ENCODE measurements around the gene ST3GAL5.

DNA sequence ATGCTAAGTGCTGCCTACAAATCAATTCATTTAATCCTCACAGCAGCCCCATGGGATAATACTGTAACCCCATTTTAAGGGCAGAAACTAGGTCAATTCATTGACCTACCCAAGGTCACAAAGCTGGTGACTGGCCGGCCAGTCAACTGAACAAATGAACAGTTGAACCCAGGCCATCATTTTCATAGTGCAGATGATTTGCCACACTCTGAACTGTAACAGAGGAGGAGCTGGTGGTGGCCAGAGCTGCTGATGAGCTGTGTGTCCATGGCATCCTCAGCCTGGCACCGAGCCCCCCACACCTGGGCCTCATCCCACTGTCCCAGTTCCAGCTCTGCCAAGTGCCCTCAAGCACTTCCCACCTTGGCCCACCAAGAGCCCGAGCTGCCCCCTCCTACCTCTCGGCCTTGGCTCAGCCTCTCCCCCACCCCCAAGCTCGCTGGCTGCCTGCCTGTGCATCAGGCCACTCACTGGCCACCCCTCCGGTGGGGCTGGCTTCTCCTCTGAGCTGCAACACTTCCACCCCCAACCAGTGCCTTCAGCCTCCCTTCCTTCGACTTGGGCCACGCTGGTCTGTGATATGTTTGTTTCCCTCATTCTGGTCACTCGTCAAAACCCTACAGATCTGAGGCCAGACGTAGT lies 76.6 kb downstream of the ST3GAL5 start:
- TF ChIP-seq, protein P1, sequence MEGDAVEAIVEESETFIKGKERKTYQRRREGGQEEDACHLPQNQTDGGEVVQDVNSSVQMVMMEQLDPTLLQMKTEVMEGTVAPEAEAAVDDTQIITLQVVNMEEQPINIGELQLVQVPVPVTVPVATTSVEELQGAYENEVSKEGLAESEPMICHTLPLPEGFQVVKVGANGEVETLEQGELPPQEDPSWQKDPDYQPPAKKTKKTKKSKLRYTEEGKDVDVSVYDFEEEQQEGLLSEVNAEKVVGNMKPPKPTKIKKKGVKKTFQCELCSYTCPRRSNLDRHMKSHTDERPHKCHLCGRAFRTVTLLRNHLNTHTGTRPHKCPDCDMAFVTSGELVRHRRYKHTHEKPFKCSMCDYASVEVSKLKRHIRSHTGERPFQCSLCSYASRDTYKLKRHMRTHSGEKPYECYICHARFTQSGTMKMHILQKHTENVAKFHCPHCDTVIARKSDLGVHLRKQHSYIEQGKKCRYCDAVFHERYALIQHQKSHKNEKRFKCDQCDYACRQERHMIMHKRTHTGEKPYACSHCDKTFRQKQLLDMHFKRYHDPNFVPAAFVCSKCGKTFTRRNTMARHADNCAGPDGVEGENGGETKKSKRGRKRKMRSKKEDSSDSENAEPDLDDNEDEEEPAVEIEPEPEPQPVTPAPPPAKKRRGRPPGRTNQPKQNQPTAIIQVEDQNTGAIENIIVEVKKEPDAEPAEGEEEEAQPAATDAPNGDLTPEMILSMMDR (IDR thresholded peaks at IDR 0.05) = no peak
- TF ChIP-seq EZH2 (IDR thresholded peaks at IDR 0.05) = no peak
- TF ChIP-seq EZH2phosphoT487 (IDR thresholded peaks at IDR 0.05) = no peak

Data from neural progenitor cell (in vitro differentiated cells).